K562 (cell line): ENCODE results near the gene SNX9. TPM values are rescaled to one million over a fixed set of nuclear protein-coding genes. Genes with fewer than 3 reads are reported as not detected.

Source experiments
- ATF3 ChIP-seq, 2 experiments: fragments of 450-650 bp in 1 of 2; sonication (generic) in 1 of 2; formaldehyde crosslinking in 1 of 2; IDR thresholded peaks in 1 of 2; conservative IDR thresholded peaks in 1 of 2; 2 replicates each; pipeline versions ENCODE4 v1.6.1 to v1.8.1; 2016 to 2023; ENCODE audit warnings: mild to moderate bottlenecking in 2 of 2, moderate library complexity in 2 of 2, inconsistent platforms in 1 of 2, missing genetic modification reagents in 1 of 2
- ATF7 ChIP-seq: fragments of 450-650 bp; IDR thresholded peaks from 2 replicates; pipeline ENCODE4 v1.7.1; 2014; ENCODE audit warnings: mild to moderate bottlenecking, moderate library complexity
- E2F6 ChIP-seq, 2 experiments: IDR thresholded peaks; 2 replicates each; pipeline ENCODE4 v1.6.1; 2011; ENCODE audit warnings: borderline replicate concordance in 1 of 2, control low read depth in 1 of 2, low read depth in 1 of 2, low read length in 1 of 2, mild to moderate bottlenecking in 1 of 2, mixed read lengths in 1 of 2, moderate library complexity in 1 of 2; ENCODE audit not compliant: insufficient read depth in 1 of 2, insufficient read length in 1 of 2, poor library complexity in 1 of 2, severe bottlenecking in 1 of 2; ENCODE audit errors: extremely low read depth in 1 of 2
- FOXP1 ChIP-seq: sonication (generic); formaldehyde crosslinking; IDR thresholded peaks from 2 replicates; pipeline ENCODE4 v1.8.0; 2022; ENCODE audit warnings: mild to moderate bottlenecking, missing genetic modification reagents
- HCFC1 ChIP-seq: IDR thresholded peaks from 2 replicates; pipeline ENCODE4 v1.6.1; 2012; ENCODE audit warnings: low read depth, low read length, improper control_type of control experiment
- HDAC3 ChIP-seq: fragments of 450-650 bp; IDR thresholded peaks from 2 replicates; pipeline ENCODE4 v1.6.1; 2018; ENCODE audit warnings: borderline replicate concordance, mild to moderate bottlenecking, moderate library complexity; ENCODE audit not compliant: partially characterized antibody
- JUND ChIP-seq, 2 experiments: IDR thresholded peaks; 2 replicates in 1 of 2; 3 replicates in 1 of 2; pipeline ENCODE4 v1.6.1; 2011; ENCODE audit warnings: borderline replicate concordance in 2 of 2, low read depth in 2 of 2, low read length in 2 of 2, improper control_type of control experiment in 1 of 2, missing biosample characterization in 1 of 2, missing genetic modification characterization in 1 of 2, missing genetic modification reagents in 1 of 2
- MBD1 ChIP-seq: fragments of 250-450 bp; sonication (Bioruptor Pico); IDR thresholded peaks from 2 replicates; pipeline ENCODE4 v1.8.0; 2022; ENCODE audit warnings: inconsistent platforms
- NCOR1 ChIP-seq: fragments of 450-650 bp; IDR thresholded peaks from 2 replicates; pipeline ENCODE4 v1.6.1; 2016; ENCODE audit warnings: mild to moderate bottlenecking, moderate library complexity
- NR2C1 ChIP-seq, 2 experiments: fragments of 450-650 bp; IDR thresholded peaks; 2 replicates each; pipeline ENCODE4 v1.6.1; 2017; ENCODE audit warnings: mild to moderate bottlenecking in 2 of 2, antibody characterized with exemption in 1 of 2, inconsistent platforms in 1 of 2, missing compliant biosample characterization in 1 of 2, missing genetic modification characterization in 1 of 2
- PTTG1 ChIP-seq: fragments of 450-650 bp; IDR thresholded peaks from 2 replicates; pipeline ENCODE4 v1.6.1; 2016; ENCODE audit warnings: low read depth, mild to moderate bottlenecking, missing genetic modification characterization, missing compliant biosample characterization
- TCF7 ChIP-seq: sonication (generic); IDR thresholded peaks from 2 replicates; pipeline ENCODE4 v1.6.1; 2016; ENCODE audit warnings: antibody characterized with exemption, borderline replicate concordance
- TCF7L2 ChIP-seq: fragments of 150-350 bp; IDR thresholded peaks from 2 replicates; pipeline ENCODE4 v1.6.1; 2016; ENCODE audit warnings: low read depth, mild to moderate bottlenecking, low read length, moderate library complexity
- ZNF224 ChIP-seq: sonication (generic); formaldehyde crosslinking; IDR thresholded peaks from 2 replicates; pipeline ENCODE4 v1.8.0; 2022; ENCODE audit warnings: mild to moderate bottlenecking, missing genetic modification reagents
- polyA plus RNA-seq, 8 experiments: library from polyadenylated mRNA; depleted of rRNA in 4 of 8; stranded (reverse) in 5 of 8; unstranded in 3 of 8; fragments of >200 nt; fragmentation: Nextera tagmentation in 2 of 8; fragmentation: Illumina TruSeq in 1 of 8; extraction: Ambion mirVana in 2 of 8; extraction: Trizol in 1 of 8; gene quantifications; 2 replicates each; pipeline versions ENCODE4 v1.2.1 to v1.2.3, GENCODE V29; 2011 to 2014; ENCODE audit warnings: inconsistent platforms in 1 of 8, missing spikeins in 1 of 8
- total RNA-seq, 7 experiments: library from RNA; depleted of rRNA in 6 of 7; stranded (reverse); fragments of >200 nt in 6 of 7; fragmentation: Illumina TruSeq in 2 of 7; extraction: Trizol in 2 of 7; gene quantifications; 2 replicates each; pipeline versions ENCODE4 v1.2.1 to v1.2.3, GENCODE V29; 2011 to 2021; ENCODE audit warnings: low replicate concordance in 1 of 7

The SNX9 gene
- total and polyA plus RNA-seq, 9 of the 15 experiments (the other 6 are each of a cell fraction or from before 2014, with no cell fraction given): 6.0 to 81.7 (median 57.1) TPM

- TF ChIP-seq PTTG1 (tag) (0 out of 2 replicates have a peak, but pooled peaks have one; percentile 27), ATF3 (IDR thresholded peaks at IDR 0.05) (peak; percentile 99), ATF3 (CRISPR knock-in tag; conservative IDR thresholded peaks at IDR 0.05) (peak; percentile 54; the same call in 1 of the 2 replicates), FOXP1 (CRISPR knock-in tag) (0 out of 2 replicates have a peak, but pooled peaks have one; percentile 10), ATF7 (peak; percentile 92), TCF7 (no peak), NR2C1 (IDR thresholded peaks at IDR 0.05) (peak; percentile 10; the same call in 1 of the 2 replicates), NR2C1 (tag; IDR thresholded peaks at IDR 0.05) (no peak), E2F6 (IDR thresholded peaks at IDR 0.05; ENCODE audit: borderline replicate concordance in 1 of 2, extremely low read depth in 1 of 2, insufficient read depth in 1 of 2, insufficient read length in 1 of 2, low read depth in 1 of 2, low read length in 1 of 2, poor library complexity in 1 of 2, severe bottlenecking in 1 of 2) (peak in 1 of 2 experiments; percentile 26), ZNF224 (no peak), MBD1 (0 out of 2 replicates have a peak, but pooled peaks have one; percentile 13), HDAC3 (peak; percentile 39), JUND (IDR thresholded peaks at IDR 0.05; ENCODE audit: borderline replicate concordance, low read depth, low read length) (peak; percentile 85), JUND (tag; IDR thresholded peaks at IDR 0.05; ENCODE audit: borderline replicate concordance, low read depth, low read length) (peak; percentile 69; the same call in 1 of the 3 replicates), HCFC1 (no peak), TCF7L2 (no peak), NCOR1 (0 out of 2 replicates have a peak, but pooled peaks have one; percentile 4)
Observed at GRCh38 chr6:157978021-157978783, 155.2 kb downstream of the SNX9 start (continued).
